Stimulated activated naive CD4-positive, alpha-beta T cell (primary cell): Measurements from ENCODE around the gene SERPIND1.

Experiments used
- DNase-seq, 6 experiments: peaks; one replicate each; lab custom pipeline; 2025; lab: John Stamatoyannopoulos, UW

The SERPIND1 gene

DNA sequence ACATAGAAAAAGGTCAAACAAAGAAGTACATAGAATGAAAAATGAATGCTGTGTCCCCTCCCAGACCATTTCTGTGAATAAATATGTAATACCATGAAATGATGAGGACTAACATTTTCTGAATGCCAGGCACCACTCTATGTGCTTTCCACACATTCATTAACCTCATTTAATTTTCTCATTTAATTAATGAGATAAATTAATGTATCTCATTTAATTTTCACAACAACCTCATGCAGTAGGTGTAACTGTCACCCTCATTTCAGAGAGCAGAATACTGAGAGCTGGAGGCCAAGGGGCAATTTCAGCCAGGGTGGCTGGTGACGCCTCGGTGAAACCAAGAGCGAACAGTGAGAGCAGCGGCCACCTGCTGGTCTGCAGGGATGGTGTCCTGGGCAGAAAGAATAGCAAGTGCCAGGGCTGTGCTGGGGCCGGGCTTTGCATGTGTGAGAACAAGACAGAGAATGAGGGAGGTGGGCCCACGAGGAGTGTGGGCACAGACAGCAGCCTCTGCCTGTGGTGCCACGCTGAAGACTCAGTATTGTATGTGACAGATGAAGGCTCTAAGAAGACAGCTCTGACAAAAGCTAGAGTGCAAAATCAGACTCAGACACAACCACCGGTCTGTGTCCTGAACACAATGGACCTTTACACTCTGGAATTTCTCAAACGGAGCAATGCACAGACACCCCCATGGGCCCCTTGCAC lies 1.8 kb upstream of the SERPIND1 start:
- no peak for DNase-seq

DNA sequence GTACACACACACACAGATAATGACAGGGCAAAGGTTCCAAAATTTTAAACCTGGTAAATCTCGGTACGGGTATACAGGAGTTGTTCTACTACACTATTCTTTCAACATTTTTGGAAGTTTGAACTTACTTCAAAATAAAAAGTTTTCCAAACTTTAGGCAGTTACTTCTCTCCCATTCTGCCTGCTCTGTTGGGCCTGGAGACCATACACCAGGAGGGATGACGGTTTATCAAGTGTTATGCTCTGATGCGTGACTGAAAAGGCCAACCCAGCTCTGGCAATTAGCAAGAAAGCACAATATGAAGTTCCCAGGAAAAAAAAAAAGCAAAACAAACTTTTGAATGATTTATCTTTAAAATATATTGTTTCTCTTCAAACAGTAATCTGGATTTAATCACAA lies 969 bp downstream of the SERPIND1 start:
- no peak for DNase-seq

DNA sequence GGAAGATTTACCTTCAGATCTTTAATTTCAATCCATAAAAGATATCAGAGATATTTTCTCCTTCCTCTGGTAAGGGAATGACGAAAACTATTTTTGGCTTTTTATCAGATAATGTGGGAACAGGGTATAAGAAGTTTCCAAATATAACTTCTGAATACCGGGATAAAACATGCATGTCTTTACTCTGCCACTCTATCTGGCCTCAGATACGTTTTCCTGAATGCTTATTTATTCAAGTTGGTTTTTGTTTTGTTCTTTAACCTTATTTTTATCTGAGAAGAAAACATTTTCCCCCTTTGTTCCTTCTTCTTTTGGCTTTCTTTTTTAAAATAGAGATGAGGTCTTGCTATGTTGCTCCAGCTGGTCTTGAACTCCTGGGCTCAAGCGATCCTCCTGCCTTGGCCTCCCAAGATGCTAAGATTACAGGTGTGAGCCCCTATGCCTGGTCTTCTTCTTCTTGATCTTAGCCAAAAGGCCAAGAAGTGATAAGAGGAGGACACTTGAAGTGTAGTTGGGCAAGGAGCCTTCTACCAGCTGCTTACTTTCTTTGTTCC lies 1.5 kb downstream of the SERPIND1 start:
- DNase-seq = no peak

GRCh38 chr22:20776624-20777405 lies 2.9 kb downstream of the SERPIND1 start:
- no peak for DNase-seq

GRCh38 chr22:20777420-20778177 lies 3.7 kb downstream of the SERPIND1 start:
- DNase-seq = no peak

GRCh38 chr22:20779014-20779817 lies 5.3 kb downstream of the SERPIND1 start:
- no peak for DNase-seq

- no peak for DNase-seq
These were observed 5.9 kb downstream of the SERPIND1 start for GRCh38 chr22:20779818-20780158.

DNA sequence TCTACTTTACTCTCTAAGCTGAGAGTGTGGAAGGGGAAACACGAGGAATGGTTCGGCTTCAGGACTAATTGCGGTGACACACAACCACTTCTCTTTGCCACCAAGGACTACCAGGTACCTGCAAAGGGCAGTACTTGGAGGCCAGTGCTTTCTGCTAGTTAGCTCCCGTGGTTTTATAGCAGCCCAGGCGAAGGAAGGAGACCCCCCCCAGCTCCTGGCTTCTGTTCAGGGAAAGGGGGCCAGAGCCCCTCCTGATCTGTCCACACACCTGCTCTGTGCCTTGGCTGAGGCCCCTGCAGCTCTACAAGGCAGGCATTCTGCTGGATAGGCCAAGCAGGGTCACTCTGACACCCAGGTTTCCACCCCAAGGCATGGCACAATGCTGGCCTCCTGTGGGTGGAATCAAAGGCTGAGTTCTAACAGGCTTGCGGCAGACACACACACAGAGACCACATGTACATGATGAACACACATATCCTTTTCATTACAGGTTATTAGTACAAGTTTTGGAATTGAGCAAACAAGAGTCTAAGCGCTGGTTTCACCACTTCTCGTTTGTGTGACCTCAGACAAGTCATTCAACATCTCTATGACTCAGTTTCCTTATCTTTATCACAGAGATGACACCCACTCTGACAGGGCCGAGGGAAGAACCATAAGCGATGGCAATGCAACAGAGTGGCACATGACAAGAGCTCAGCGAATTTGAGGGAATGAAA lies 7.5 kb downstream of the SERPIND1 start:
- no peak for DNase-seq

DNA sequence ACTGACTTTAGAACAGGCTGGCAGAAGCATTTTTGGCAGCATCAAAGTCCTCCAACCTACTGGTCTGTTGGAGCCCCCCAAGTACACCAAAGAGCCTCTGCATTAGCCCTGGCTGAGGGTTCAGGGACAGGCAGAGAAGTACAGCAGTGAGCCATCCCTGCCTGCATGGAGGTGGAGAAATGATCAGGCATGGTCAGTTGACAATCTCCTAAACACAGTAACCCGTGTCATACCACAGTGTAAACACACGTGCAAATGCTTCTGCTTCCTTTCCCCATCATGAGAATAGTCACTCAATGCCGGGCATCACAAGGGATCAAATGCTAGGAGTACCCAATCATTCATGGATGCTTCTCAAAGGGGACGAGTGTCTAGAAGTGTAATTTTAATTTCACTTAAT lies 8.2 kb downstream of the SERPIND1 start:
- DNase-seq = no peak

- DNase-seq = no peak
These were observed 8.8 kb downstream of the SERPIND1 start for GRCh38 chr22:20782596-20783299.

DNA sequence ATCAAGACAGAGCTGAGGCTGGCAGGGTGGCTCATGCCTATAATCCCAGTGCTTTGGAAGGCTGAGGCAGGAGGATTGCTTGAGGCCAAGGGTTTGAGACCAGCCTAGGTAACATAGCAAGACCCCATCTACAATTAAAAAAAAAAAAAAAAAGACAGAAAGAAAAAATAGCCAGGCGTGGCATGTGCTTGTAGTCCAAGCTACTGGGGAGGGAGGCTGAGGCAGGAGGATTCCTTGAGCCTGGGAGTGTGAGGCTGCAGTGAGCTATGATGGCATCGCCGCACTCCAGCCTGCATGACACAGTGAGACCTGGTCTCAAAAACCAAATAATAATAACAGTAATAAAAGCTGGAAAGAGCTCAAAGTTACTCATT lies 9.4 kb downstream of the SERPIND1 start:
- no peak for DNase-seq

DNA sequence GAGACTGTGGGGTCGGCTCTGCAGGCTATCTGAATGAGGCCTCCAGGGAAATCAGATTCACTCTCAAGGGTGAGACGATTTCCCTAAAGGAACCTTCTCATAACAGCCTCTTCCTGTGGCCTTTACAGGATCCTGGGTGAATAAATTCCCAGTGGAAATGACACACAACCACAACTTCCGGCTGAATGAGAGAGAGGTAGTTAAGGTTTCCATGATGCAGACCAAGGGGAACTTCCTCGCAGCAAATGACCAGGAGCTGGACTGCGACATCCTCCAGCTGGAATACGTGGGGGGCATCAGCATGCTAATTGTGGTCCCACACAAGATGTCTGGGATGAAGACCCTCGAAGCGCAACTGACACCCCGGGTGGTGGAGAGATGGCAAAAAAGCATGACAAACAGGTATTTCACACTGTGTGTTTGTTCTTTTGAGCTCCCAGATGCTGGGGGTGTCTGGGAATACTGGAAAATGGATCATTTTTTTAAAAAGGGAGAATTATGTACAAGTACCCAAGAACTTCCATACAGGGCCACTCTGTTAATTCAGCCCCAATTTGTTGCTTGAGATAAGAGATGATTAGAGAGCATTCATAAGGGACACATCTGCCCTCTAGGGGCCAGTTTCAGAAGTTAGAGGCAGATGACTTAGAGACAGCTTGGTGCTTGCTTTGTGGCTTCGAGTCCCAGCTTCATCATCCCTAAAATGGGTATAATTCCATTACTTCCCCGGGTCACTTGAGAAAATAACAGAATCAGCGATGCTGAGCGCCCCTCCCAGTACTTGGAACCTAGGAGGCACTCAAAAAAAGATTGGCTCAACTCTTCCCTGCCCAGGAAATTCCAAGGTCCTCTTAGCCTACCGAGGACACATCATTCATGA lies 10.2 kb downstream of the SERPIND1 start:
- DNase-seq = peak in 3 of 6 experiments; percentile 16 to 46 (median 44)

- DNase-seq = no peak
These were observed 11.5 kb downstream of the SERPIND1 start for GRCh38 chr22:20785415-20785814.

- no peak for DNase-seq
These were observed 12.1 kb downstream of the SERPIND1 start for GRCh38 chr22:20786048-20786447.

- no peak for DNase-seq
These were observed 12.6 kb downstream of the SERPIND1 start for GRCh38 chr22:20786536-20786979.

GRCh38 chr22:20787223-20787622 lies 13.3 kb downstream of the SERPIND1 start:
- no peak for DNase-seq

DNA sequence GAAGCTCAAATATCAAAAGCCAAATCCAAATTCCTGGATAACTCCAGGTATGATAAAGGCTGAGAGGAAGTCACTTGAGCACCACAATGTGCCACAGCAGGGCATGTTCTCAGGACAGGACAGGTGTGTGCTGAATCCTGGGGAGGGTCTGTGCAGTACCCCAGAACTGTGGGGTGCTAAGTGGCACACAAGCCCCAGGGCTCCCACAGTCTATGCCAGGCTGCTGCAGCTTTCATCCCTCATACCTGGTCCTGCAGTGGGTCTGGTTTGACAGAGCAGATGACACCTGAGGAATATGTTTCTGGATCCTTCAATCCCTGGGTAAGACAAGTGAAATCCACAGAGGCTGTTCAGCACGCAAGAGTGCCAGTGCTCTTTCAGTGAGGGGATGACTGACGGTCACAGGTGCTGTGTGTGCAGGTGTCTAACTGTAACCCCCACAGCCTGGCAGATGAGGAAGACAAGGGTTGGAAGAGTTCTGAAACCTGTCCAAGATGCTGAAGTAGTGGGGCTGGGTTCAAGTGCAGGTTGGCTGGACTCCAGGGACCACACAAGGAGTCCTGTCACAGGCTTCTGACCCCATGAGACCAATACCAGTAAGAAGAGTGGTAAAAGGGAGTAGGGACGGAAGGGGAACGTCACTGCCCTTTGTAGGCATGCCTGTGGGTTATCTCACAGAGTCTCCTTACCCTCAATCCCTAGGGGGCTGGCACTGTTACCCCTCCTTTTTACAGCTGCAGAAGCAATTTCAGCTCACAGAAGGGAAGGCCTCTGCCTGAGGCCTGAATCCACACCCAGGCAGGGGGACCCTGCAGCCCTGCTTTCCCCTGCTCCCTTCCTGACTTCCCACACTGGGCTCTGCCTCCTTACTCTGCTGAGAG lies 14.1 kb downstream of the SERPIND1 start:
- no peak for DNase-seq

GRCh38 chr22:20788627-20789344 lies 14.9 kb downstream of the SERPIND1 start:
- no peak for DNase-seq
